ENCODE data around the gene JMJD1C.

Gene JMJD1C

GRCh38 chr10:63227207-63227895 lies 238.4 kb downstream of the JMJD1C start:
- no peak for TF ChIP-seq CTCF (IDR thresholded peaks at IDR 0.05)

GRCh38 chr10:63224241-63224640 lies 241.5 kb downstream of the JMJD1C start:
- no peak for TF ChIP-seq CTCF (IDR thresholded peaks at IDR 0.05)

GRCh38 chr10:63221950-63222349 lies 243.8 kb downstream of the JMJD1C start:
- TF ChIP-seq CTCF (IDR thresholded peaks at IDR 0.05): no peak

- TF ChIP-seq CTCF (IDR thresholded peaks at IDR 0.05): no peak
Observed at GRCh38 chr10:63219749-63220148, 246.0 kb downstream of the JMJD1C start.

- TF ChIP-seq CTCF (IDR thresholded peaks at IDR 0.05): peak; percentile 71
Observed at GRCh38 chr10:63217120-63217605, 248.6 kb downstream of the JMJD1C start.

- TF ChIP-seq CTCF (IDR thresholded peaks at IDR 0.05): no peak
Observed at GRCh38 chr10:63214571-63214970, 251.2 kb downstream of the JMJD1C start.

- no peak for TF ChIP-seq CTCF (IDR thresholded peaks at IDR 0.05)
Observed at GRCh38 chr10:63213489-63213888, 252.3 kb downstream of the JMJD1C start.

All from LNCAP (cell line).